ENCODE data around the gene GPS1.
A peak's percentile ranks its signal among the peaks of the same experiment; 100 is the strongest.

GRCh38 chr17:82098939-82099763 is 47.5 kb downstream of the GPS1 start:
- TF ChIP-seq REST (IDR thresholded peaks at IDR 0.05; ENCODE audit: low read depth, low read length) (no peak), JUND (IDR thresholded peaks at IDR 0.05) (no peak), TAF1 (IDR thresholded peaks at IDR 0.05; ENCODE audit: borderline replicate concordance, low read depth, low read length) (0 out of 2 replicates have a peak, but pooled peaks have one; percentile 23), MXI1 (IDR thresholded peaks at IDR 0.05; ENCODE audit: low read depth, low read length) (peak; percentile 77), RAD21 (IDR thresholded peaks at IDR 0.05; ENCODE audit: low read length) (no peak), RFX5 (IDR thresholded peaks at IDR 0.05; ENCODE audit: low read length) (no peak), CTCF (IDR thresholded peaks at IDR 0.05) (no peak), EP300 (IDR thresholded peaks at IDR 0.05; ENCODE audit: borderline replicate concordance in 1 of 2, low read depth in 1 of 2, low read length in 1 of 2) (no peak; a peak in 1 of 4 replicates), POLR2AphosphoS5 (IDR thresholded peaks at IDR 0.05; ENCODE audit: low read depth, low read length) (no peak), FOSL2 (IDR thresholded peaks at IDR 0.05; ENCODE audit: borderline replicate concordance, low read depth) (no peak), ZBTB33 (IDR thresholded peaks at IDR 0.05; ENCODE audit: borderline replicate concordance, low read depth) (no peak), NRF1 (IDR thresholded peaks at IDR 0.05; ENCODE audit: low read depth, low read length) (no peak), TEAD4 (IDR thresholded peaks at IDR 0.05; ENCODE audit: borderline replicate concordance, insufficient read depth) (no peak)

All from SK-N-SH (cell line).